ENCODE results near the gene CHRNA9.

GRCh38 chr4:40299126-40299525, 36.0 kb upstream of the CHRNA9 start:
- TF ChIP-seq CTCF (IDR thresholded peaks at IDR 0.05) (no peak), EZH2 (IDR thresholded peaks at IDR 0.05; ENCODE audit: borderline replicate concordance, insufficient read depth, low read depth, low read length, poor library complexity, severe bottlenecking) (no peak)
